GM12878 (cell line): ENCODE data around the gene PLPPR1. TPM values are rescaled to one million over a fixed set of nuclear protein-coding genes. Genes with fewer than 3 reads are reported as not detected.

ENCODE experiments used
- ATAC-seq: fragments of 200-7000 bp; cut with Tn5 transposase; 3 replicates; pipeline ENCODE4 v1.9.1; 2020; ENCODE audit warnings: mild to moderate bottlenecking, moderate library complexity
- BruUV-seq: library from RNA; stranded (reverse); fragments of 400-500 nt; replicated peaks from 2 replicates; lab custom pipeline; 2021; lab: Mats Ljungman, UMichigan
- CTCF ChIA-PET: fragments of 300-600 bp; sonication (Branson Sonifier 250); formaldehyde crosslinking; extraction: SDS; loops from one replicate; lab custom pipeline; 2021; ENCODE audit warnings: inconsistent platforms; lab: Yijun Ruan, JAX
- POLR2A ChIA-PET: fragments of 350-600 bp; formaldehyde crosslinking; extraction: SDS; loops from one replicate; lab custom pipeline; 2021; ENCODE audit warnings: inconsistent platforms; lab: Charles Lee
- RAD21 ChIA-PET: fragments of 300-600 bp; sonication (Branson Sonifier 250); formaldehyde crosslinking; loops from one replicate; lab custom pipeline; 2023; ENCODE audit warnings: antibody characterized with exemption; ENCODE audit not compliant: unreplicated experiment; lab: Charles Lee
- SMC1A ChIA-PET: fragments of 300-600 bp; sonication (Branson Sonifier 250); formaldehyde crosslinking; loops from one replicate; lab custom pipeline; 2023; ENCODE audit not compliant: unreplicated experiment, uncharacterized antibody; lab: Charles Lee
- DNase-seq: peaks from one replicate; pipeline ENCODE4 v3.0.0-alpha.2; 2011; ENCODE audit warnings: low read depth, low spot score
- FAIRE-seq: peaks from 3 replicates; lab custom pipeline; 2011; peaks lifted over from hg19 to GRCh38; lab: Jason Lieb, UNC
- H2AFZ ChIP-seq: 2 replicates; pipeline ENCODE4 v1.6.0; 2011; ENCODE audit warnings: low read depth, low read length, control low read depth; ENCODE audit not compliant: control insufficient read depth
- H3K27ac ChIP-seq: 2 replicates; pipeline ENCODE4 v1.5.1; 2011; ENCODE audit warnings: control low read depth; ENCODE audit not compliant: control insufficient read depth, insufficient read depth
- H3K27me3 ChIP-seq, 2 experiments: replicated peaks in 1 of 2; 2 replicates each; pipeline versions ENCODE4 v1.6.0 to v1.6.1; 2011; ENCODE audit warnings: low read length in 1 of 2; ENCODE audit not compliant: control insufficient read depth in 2 of 2, insufficient read depth in 2 of 2
- H3K36me3 ChIP-seq, 2 experiments: 2 replicates each; pipeline ENCODE4 v1.5.1; 2011; ENCODE audit warnings: low read length in 1 of 2; ENCODE audit not compliant: control insufficient read depth in 2 of 2, insufficient read depth in 2 of 2
- H3K4me1 ChIP-seq: 2 replicates; pipeline ENCODE4 v1.6.1; 2011; ENCODE audit warnings: mild to moderate bottlenecking, low read length, moderate library complexity, mixed read lengths; ENCODE audit not compliant: control insufficient read depth, insufficient read depth
- H3K4me2 ChIP-seq: 2 replicates; pipeline ENCODE4 v1.6.0; 2011; ENCODE audit warnings: control low read depth; ENCODE audit not compliant: control insufficient read depth, insufficient read depth
- H3K4me3 ChIP-seq: fragments of 200-600 bp; sonication (generic); 2 replicates; pipeline ENCODE4 v1.5.1; 2016
- H3K79me2 ChIP-seq: 2 replicates; pipeline ENCODE4 v1.6.0; 2011; ENCODE audit warnings: low read length; ENCODE audit not compliant: control insufficient read depth, insufficient read depth
- H3K9ac ChIP-seq: 2 replicates; pipeline ENCODE4 v1.8.0; 2011; ENCODE audit warnings: low read length, control low read depth, mixed read lengths; ENCODE audit not compliant: control insufficient read depth, insufficient read depth
- H3K9me3 ChIP-seq: replicated peaks from 3 replicates; pipeline ENCODE4 v1.5.1; 2011; ENCODE audit warnings: mild to moderate bottlenecking, low read length; ENCODE audit not compliant: control insufficient read depth, insufficient read depth
- H4K20me1 ChIP-seq: 2 replicates; pipeline ENCODE4 v1.6.0; 2011; ENCODE audit not compliant: control insufficient read depth, insufficient read depth
- BCL11A ChIP-seq: IDR thresholded peaks from 2 replicates; pipeline ENCODE4 v1.6.1; 2011; ENCODE audit warnings: low read depth, low read length
- CBX5 ChIP-seq: sonication (generic); IDR thresholded peaks from 2 replicates; pipeline ENCODE4 v1.6.1; 2016; ENCODE audit warnings: low read depth, moderate library complexity, mild to moderate bottlenecking, inconsistent platforms
- CEBPB ChIP-seq, 2 experiments: fragments of 150-350 bp in 1 of 2; IDR thresholded peaks; 2 replicates each; pipeline ENCODE4 v1.6.1; 2012 to 2014; ENCODE audit warnings: low read depth in 2 of 2, low read length in 2 of 2, borderline replicate concordance in 1 of 2, inconsistent platforms in 1 of 2
- DPF2 ChIP-seq: fragments of 450-650 bp; IDR thresholded peaks from 2 replicates; pipeline ENCODE4 v1.6.1; 2017; ENCODE audit warnings: mild to moderate bottlenecking
- ESRRA ChIP-seq: IDR thresholded peaks from 2 replicates; pipeline ENCODE4 v1.6.1; 2012; ENCODE audit warnings: mild to moderate bottlenecking, low read length, improper control_type of control experiment
- GABPA ChIP-seq: IDR thresholded peaks from 2 replicates; pipeline ENCODE4 v1.6.1; 2014; ENCODE audit warnings: antibody characterized with exemption, low read depth, mild to moderate bottlenecking, inconsistent platforms
- PAX5 ChIP-seq: IDR thresholded peaks from 2 replicates; pipeline ENCODE4 v1.6.1; 2011; ENCODE audit warnings: low read depth, low read length, borderline replicate concordance
- POU2F2 ChIP-seq: IDR thresholded peaks from 3 replicates; pipeline ENCODE4 v1.6.1; 2011; ENCODE audit warnings: low read depth, mild to moderate bottlenecking, low read length, borderline replicate concordance
- RAD21 ChIP-seq: IDR thresholded peaks from 2 replicates; pipeline ENCODE4 v1.6.1; 2011; ENCODE audit warnings: mild to moderate bottlenecking, low read depth, low read length, moderate library complexity; ENCODE audit not compliant: insufficient read depth
- RUNX3 ChIP-seq: IDR thresholded peaks from 2 replicates; pipeline ENCODE4 v1.6.1; 2012; ENCODE audit warnings: low read length, inconsistent platforms
- WGBS: methylation state at CpG from one replicate; pipeline ENCODE4 v1.1.6; 2016; ENCODE audit warnings: low lambda C conversion rate; ENCODE audit not compliant: insufficient replicate concordance, insufficient coverage; ENCODE audit errors: missing lambda C conversion rate; 5-methylcytosine and 5-hydroxymethylcytosine counted together
- in situ Hi-C: fragments of 300-500 bp; cut with MboI; formaldehyde crosslinking; loops from 9 replicates; pipeline ENCODE4 v1.14.3; 2018; ENCODE audit warnings: mixed read lengths
- intact Hi-C: fragments of 100-400 bp; cut with micrococcal nuclease; formaldehyde crosslinking; loops from one replicate; pipeline ENCODE4 v1.14.2; 2022; ENCODE audit not compliant: unreplicated experiment
- polyA plus RNA-seq, 11 experiments: library from polyadenylated mRNA; depleted of rRNA in 4 of 11; unstranded in 6 of 11; stranded (reverse) in 5 of 11; fragments of >200 nt; fragmentation: Nextera tagmentation in 4 of 11; fragmentation: Illumina TruSeq in 1 of 11; extraction: Ambion mirVana in 4 of 11; extraction: Trizol in 1 of 11; gene quantifications; 1 replicate in 1 of 11; 2 replicates in 10 of 11; pipeline versions ENCODE4 v1.2.1 to v1.2.3, GENCODE V29; 2011 to 2016; ENCODE audit warnings: inconsistent platforms in 2 of 11, missing spikeins in 2 of 11, low read depth in 1 of 11
- total RNA-seq, 4 experiments: library from RNA; depleted of rRNA in 3 of 4; stranded (reverse); fragments of >200 nt in 3 of 4; fragmentation: Illumina TruSeq in 1 of 4; extraction: Trizol in 1 of 4; gene quantifications; 2 replicates each; pipeline versions ENCODE4 v1.2.1 to v1.2.3, GENCODE V29; 2013 to 2021
- TF ChIP-seq, protein P1 (sequence below): IDR thresholded peaks from 2 replicates; pipeline ENCODE4 v1.6.1; 2012; ENCODE audit warnings: improper control_type of control experiment, low read depth, low read length; ENCODE audit not compliant: insufficient replicate concordance

The PLPPR1 gene
- total and polyA plus RNA-seq, 10 of the 15 experiments (the other 5 are each of a cell fraction or from before 2014, with no cell fraction given), result 0.69 TPM; not detected in 9

DNA sequence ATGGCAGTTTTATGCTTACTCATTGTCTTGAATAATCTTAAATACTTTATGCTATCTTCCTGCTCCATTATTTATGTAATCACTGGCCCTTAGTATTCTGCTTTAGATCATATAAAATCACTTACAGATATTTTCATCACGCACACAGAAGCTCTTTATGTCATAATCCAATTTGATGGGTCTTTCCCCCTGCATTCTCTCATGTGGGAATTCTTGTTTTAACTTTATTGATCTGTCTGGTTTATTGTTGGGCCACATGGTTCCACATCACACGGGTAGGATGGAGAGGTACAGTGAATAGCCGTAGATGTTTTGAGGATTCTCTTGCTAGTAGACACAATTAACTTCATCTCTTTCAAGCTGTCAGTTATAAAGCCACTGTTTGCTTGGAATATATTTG, 27.0 kb downstream of the PLPPR1 start:
- intact Hi-C loops, result no loop called here
- Histone ChIP-seq H3K9ac (no peak overlapping the region), H3K4me3 (no peak overlapping the region), H2AFZ (no peak overlapping the region), H3K9me3 (no peaks in the 10 kb centered on the region), H4K20me1 (no peaks in the 10 kb centered on the region), H3K36me3 (no peaks in the 10 kb centered on the region), H3K79me2 (no peaks in the 10 kb centered on the region), H3K4me1 (no peaks in the 10 kb centered on the region), H3K27me3 (no peaks in the 10 kb centered on the region), H3K27ac (no peak overlapping the region), H3K4me2 (no peak overlapping the region)
- CTCF ChIA-PET, result no interaction called here
- POLR2A ChIA-PET, result no interaction called here
- no peak for TF ChIP-seq RUNX3
- no peak for TF ChIP-seq CEBPB (IDR thresholded peaks at IDR 0.05; ENCODE audit: borderline replicate concordance in 1 of 2, low read depth in 2 of 2, low read length in 2 of 2)
- TF ChIP-seq, protein P1, sequence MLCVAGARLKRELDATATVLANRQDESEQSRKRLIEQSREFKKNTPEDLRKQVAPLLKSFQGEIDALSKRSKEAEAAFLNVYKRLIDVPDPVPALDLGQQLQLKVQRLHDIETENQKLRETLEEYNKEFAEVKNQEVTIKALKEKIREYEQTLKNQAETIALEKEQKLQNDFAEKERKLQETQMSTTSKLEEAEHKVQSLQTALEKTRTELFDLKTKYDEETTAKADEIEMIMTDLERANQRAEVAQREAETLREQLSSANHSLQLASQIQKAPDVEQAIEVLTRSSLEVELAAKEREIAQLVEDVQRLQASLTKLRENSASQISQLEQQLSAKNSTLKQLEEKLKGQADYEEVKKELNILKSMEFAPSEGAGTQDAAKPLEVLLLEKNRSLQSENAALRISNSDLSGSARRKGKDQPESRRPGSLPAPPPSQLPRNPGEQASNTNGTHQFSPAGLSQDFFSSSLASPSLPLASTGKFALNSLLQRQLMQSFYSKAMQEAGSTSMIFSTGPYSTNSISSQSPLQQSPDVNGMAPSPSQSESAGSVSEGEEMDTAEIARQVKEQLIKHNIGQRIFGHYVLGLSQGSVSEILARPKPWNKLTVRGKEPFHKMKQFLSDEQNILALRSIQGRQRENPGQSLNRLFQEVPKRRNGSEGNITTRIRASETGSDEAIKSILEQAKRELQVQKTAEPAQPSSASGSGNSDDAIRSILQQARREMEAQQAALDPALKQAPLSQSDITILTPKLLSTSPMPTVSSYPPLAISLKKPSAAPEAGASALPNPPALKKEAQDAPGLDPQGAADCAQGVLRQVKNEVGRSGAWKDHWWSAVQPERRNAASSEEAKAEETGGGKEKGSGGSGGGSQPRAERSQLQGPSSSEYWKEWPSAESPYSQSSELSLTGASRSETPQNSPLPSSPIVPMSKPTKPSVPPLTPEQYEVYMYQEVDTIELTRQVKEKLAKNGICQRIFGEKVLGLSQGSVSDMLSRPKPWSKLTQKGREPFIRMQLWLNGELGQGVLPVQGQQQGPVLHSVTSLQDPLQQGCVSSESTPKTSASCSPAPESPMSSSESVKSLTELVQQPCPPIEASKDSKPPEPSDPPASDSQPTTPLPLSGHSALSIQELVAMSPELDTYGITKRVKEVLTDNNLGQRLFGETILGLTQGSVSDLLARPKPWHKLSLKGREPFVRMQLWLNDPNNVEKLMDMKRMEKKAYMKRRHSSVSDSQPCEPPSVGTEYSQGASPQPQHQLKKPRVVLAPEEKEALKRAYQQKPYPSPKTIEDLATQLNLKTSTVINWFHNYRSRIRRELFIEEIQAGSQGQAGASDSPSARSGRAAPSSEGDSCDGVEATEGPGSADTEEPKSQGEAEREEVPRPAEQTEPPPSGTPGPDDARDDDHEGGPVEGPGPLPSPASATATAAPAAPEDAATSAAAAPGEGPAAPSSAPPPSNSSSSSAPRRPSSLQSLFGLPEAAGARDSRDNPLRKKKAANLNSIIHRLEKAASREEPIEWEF, result no peak
- TF ChIP-seq RAD21, result no peak
- no peak for TF ChIP-seq ESRRA
- no peak for TF ChIP-seq BCL11A
- TF ChIP-seq GABPA, result no peak
- no peak for TF ChIP-seq POU2F2
- TF ChIP-seq CBX5, result no peak
- no peak for TF ChIP-seq DPF2
- no peak for TF ChIP-seq PAX5
- FAIRE-seq, result no peak
- no peak for ATAC-seq
- 12% methylated on average over 3 of the region's 3 CpGs for WGBS
- DNase-seq, result no peak
- RAD21 ChIA-PET, result no interaction called here
- SMC1A ChIA-PET, result no interaction called here
- no TSS peak for BruUV-seq
- in situ Hi-C loops, result no loop called here
